HCT116 (cell line): ENCODE results near the gene MT3. TPM values are rescaled to one million over a fixed set of nuclear protein-coding genes. Genes with fewer than 3 reads are reported as not detected.
A peak's percentile ranks its signal among the peaks of the same experiment; 100 is the strongest.

Experiments
- ATAC-seq: fragments of 200-7000 bp; cut with Tn5 transposase; 2 replicates; pipeline ENCODE4 v1.9.1; 2020; ENCODE audit warnings: mild to moderate bottlenecking, moderate library complexity
- BruUV-seq: library from RNA; stranded (reverse); fragments of 400-500 nt; replicated peaks from 2 replicates; lab custom pipeline; 2021; lab: Mats Ljungman, UMichigan
- CTCF ChIA-PET: fragments of 300-600 bp; sonication (Branson Sonifier 250); formaldehyde crosslinking; loops from one replicate; lab custom pipeline; 2021; ENCODE audit warnings: antibody characterized with exemption; lab: Charles Lee
- POLR2A ChIA-PET: fragments of 300-600, 350-600 bp; sonication (Branson Sonifier 250); formaldehyde crosslinking; loops from one replicate; lab custom pipeline; 2021; ENCODE audit warnings: antibody characterized with exemption; lab: Charles Lee
- RAD21 ChIA-PET, 2 experiments: fragments of 300-600 bp; sonication (Branson Sonifier 250); formaldehyde crosslinking; loops; one replicate each; lab custom pipeline; 2023; ENCODE audit warnings: low total read pairs in 2 of 2; ENCODE audit not compliant: uncharacterized antibody in 2 of 2, unreplicated experiment in 2 of 2, low non-redundant PET in 1 of 2; lab: Charles Lee
- DNase-seq: peaks from one replicate; pipeline ENCODE4 v3.0.0-alpha.2; 2010; ENCODE audit warnings: low read depth, low spot score
- H2AFZ ChIP-seq: fragments of 200-600 bp; shearing (Covaris generic), sonication (generic); 2 replicates; pipeline ENCODE4 v1.6.1; 2017; ENCODE audit warnings: low read depth, mixed run types, mixed read lengths, antibody characterized with exemption, low read length; ENCODE audit not compliant: poor library complexity, severe bottlenecking
- H3K27ac ChIP-seq: 2 replicates; pipeline ENCODE4 v1.5.1; 2012; ENCODE audit warnings: low read depth, low read length
- H3K27me3 ChIP-seq: fragments of 200-600 bp; sonication (generic); 2 replicates; pipeline ENCODE4 v1.6.1; 2016; ENCODE audit warnings: mixed run types, low read length, mixed read lengths; ENCODE audit not compliant: insufficient read depth
- H3K36me3 ChIP-seq, 2 experiments: fragments of 200-500 bp in 1 of 2; fragments of 200-600 bp in 1 of 2; sonication (Bioruptor generic) in 1 of 2; sonication (generic) in 1 of 2; 2 replicates each; pipeline versions ENCODE4 v1.5.1 to v1.6.1; 2014 to 2016; ENCODE audit warnings: low read length in 2 of 2, inconsistent platforms in 1 of 2, mixed read lengths in 1 of 2, mixed run types in 1 of 2; ENCODE audit not compliant: insufficient read depth in 2 of 2, control insufficient read depth in 1 of 2
- H3K4me1 ChIP-seq, 2 experiments: fragments of 200-600 bp in 1 of 2; sonication (generic) in 1 of 2; 2 replicates each; pipeline versions ENCODE4 v1.5.1 to v1.6.1; 2012 to 2017; ENCODE audit warnings: low read length in 2 of 2, inconsistent platforms in 1 of 2, mild to moderate bottlenecking in 1 of 2, mixed read lengths in 1 of 2, mixed run types in 1 of 2, moderate library complexity in 1 of 2; ENCODE audit not compliant: insufficient read depth in 2 of 2, control insufficient read depth in 1 of 2
- H3K4me2 ChIP-seq: fragments of 200-600 bp; sonication (generic); 2 replicates; pipeline ENCODE4 v1.6.1; 2017; ENCODE audit warnings: mixed run types, low read length, mixed read lengths
- H3K4me3 ChIP-seq, 2 experiments: fragments of 200-600 bp in 1 of 2; sonication (generic) in 1 of 2; replicated peaks in 1 of 2; 2 replicates each; pipeline ENCODE4 v1.5.1; 2011 to 2016; ENCODE audit warnings: low read length in 2 of 2, control low read depth in 1 of 2, low read depth in 1 of 2, mild to moderate bottlenecking in 1 of 2, mixed read lengths in 1 of 2, mixed run types in 1 of 2
- H3K79me2 ChIP-seq: fragments of 200-600 bp; sonication (generic); 2 replicates; pipeline ENCODE4 v1.6.1; 2017; ENCODE audit warnings: mild to moderate bottlenecking, mixed run types, low read length, moderate library complexity, mixed read lengths; ENCODE audit not compliant: insufficient read depth
- H3K9ac ChIP-seq: fragments of 200-600 bp; sonication (generic); 2 replicates; pipeline ENCODE4 v1.6.1; 2016; ENCODE audit warnings: low read length, mixed read lengths
- H3K9me2 ChIP-seq: fragments of 200-600 bp; sonication (generic), shearing (Covaris generic); 2 replicates; pipeline ENCODE4 v1.6.1; 2017; ENCODE audit warnings: mixed run types, mild to moderate bottlenecking, moderate library complexity; ENCODE audit not compliant: insufficient read depth
- H3K9me3 ChIP-seq, 2 experiments: fragments of 200-500 bp in 1 of 2; fragments of 200-600 bp in 1 of 2; sonication (Bioruptor generic) in 1 of 2; sonication (generic) in 1 of 2; 2 replicates each; pipeline ENCODE4 v1.6.1; 2014 to 2017; ENCODE audit warnings: low read length in 2 of 2, mixed read lengths in 2 of 2, inconsistent platforms in 1 of 2, low read depth in 1 of 2, mild to moderate bottlenecking in 1 of 2, mixed run types in 1 of 2, moderate library complexity in 1 of 2; ENCODE audit not compliant: control insufficient read depth in 1 of 2, insufficient read depth in 1 of 2
- H4K20me1 ChIP-seq: fragments of 200-600 bp; sonication (generic), shearing (Covaris generic); 2 replicates; pipeline ENCODE4 v1.6.1; 2017; ENCODE audit warnings: mixed run types, mild to moderate bottlenecking, moderate library complexity; ENCODE audit not compliant: insufficient read depth
- EGR1 ChIP-seq: IDR thresholded peaks from 2 replicates; pipeline ENCODE4 v1.6.1; 2012; ENCODE audit warnings: low read depth
- FOSL1 ChIP-seq: IDR thresholded peaks from 2 replicates; pipeline ENCODE4 v1.6.1; 2012; ENCODE audit warnings: low read depth
- JUND ChIP-seq: IDR thresholded peaks from 2 replicates; pipeline ENCODE4 v1.6.1; 2012
- MAX ChIP-seq: IDR thresholded peaks from 2 replicates; pipeline ENCODE4 v1.6.1; 2012
- POLR2A ChIP-seq: IDR thresholded peaks from 2 replicates; pipeline ENCODE4 v1.7.0; 2011; ENCODE audit warnings: borderline replicate concordance; ENCODE audit not compliant: insufficient read depth, insufficient read length; ENCODE audit errors: extremely low read depth
- POLR2AphosphoS5 ChIP-seq: IDR thresholded peaks from 2 replicates; pipeline ENCODE4 v1.6.1; 2011; ENCODE audit warnings: mild to moderate bottlenecking, low read depth, low read length, moderate library complexity
- RAD21 ChIP-seq: IDR thresholded peaks from 2 replicates; pipeline ENCODE4 v1.6.1; 2012; ENCODE audit warnings: low read depth, mild to moderate bottlenecking
- SIN3A ChIP-seq: IDR thresholded peaks from 2 replicates; pipeline ENCODE4 v1.6.1; 2012; ENCODE audit warnings: low read depth
- SP1 ChIP-seq: IDR thresholded peaks from 2 replicates; pipeline ENCODE4 v1.6.1; 2012; ENCODE audit warnings: low read depth
- SRF ChIP-seq: IDR thresholded peaks from 2 replicates; pipeline ENCODE4 v1.6.1; 2012; ENCODE audit warnings: low read depth
- TCF7L2 ChIP-seq: IDR thresholded peaks from 2 replicates; pipeline ENCODE4 v1.7.0; 2011; ENCODE audit warnings: borderline replicate concordance, inconsistent platforms; ENCODE audit not compliant: insufficient read depth, insufficient read length; ENCODE audit errors: extremely low read depth
- YY1 ChIP-seq: IDR thresholded peaks from 2 replicates; pipeline ENCODE4 v1.6.1; 2011; ENCODE audit warnings: low read length, low read depth, moderate library complexity, mild to moderate bottlenecking; ENCODE audit not compliant: insufficient replicate concordance; ENCODE audit errors: extremely low read depth
- ZFX ChIP-seq: fragments of 450-650 bp; IDR thresholded peaks from 2 replicates; pipeline ENCODE4 v1.6.1; 2017
- intact Hi-C: fragments of 100-400 bp; cut with micrococcal nuclease; formaldehyde crosslinking; loops from 2 replicates; pipeline ENCODE4 v1.10.0; 2022
- total RNA-seq: library from RNA; stranded (reverse); gene quantifications from one replicate; pipeline ENCODE4 v1.2.1, GENCODE V29; 2021; ENCODE audit not compliant: unreplicated experiment
- TF ChIP-seq, protein P1 (sequence below), 3 experiments: fragments of 200-600 bp in 1 of 3; sonication (generic) in 1 of 3; IDR thresholded peaks in 2 of 3; conservative IDR thresholded peaks in 1 of 3; 2 replicates each; pipeline ENCODE4 v1.5.1; 2012 to 2017; ENCODE audit warnings: low read depth in 2 of 3, low read length in 2 of 3, antibody characterized with exemption in 1 of 3, borderline replicate concordance in 1 of 3, control low read depth in 1 of 3, mild to moderate bottlenecking in 1 of 3, mixed read lengths in 1 of 3, mixed run types in 1 of 3, moderate library complexity in 1 of 3; ENCODE audit not compliant: insufficient read depth in 1 of 3
- TF ChIP-seq, protein P2 (sequence below): IDR thresholded peaks from 2 replicates; pipeline ENCODE4 v1.6.1; 2011; ENCODE audit warnings: mild to moderate bottlenecking, low read length, moderate library complexity; ENCODE audit not compliant: insufficient replicate concordance; ENCODE audit errors: extremely low read depth

MT3 gene
- total RNA-seq, 1 experiment from 2014 or later: not detected

- intact Hi-C loops: loop anchor here (1.0 to 5.0 kb wide), 2 partner anchors 17 to 57 kb away; partner anchors contain the start of genes MT1X and MT2A
Observed at GRCh38 chr16:56625140-56625942, 36.0 kb downstream of the MT3 start, which contains the start of gene MT1E. MT1E (plus strand) TSS chr16:56625781; CDS start chr16:56625852, 71 bp downstream.

More at GRCh38 chr16:56625140-56625942, 36.0 kb downstream of the MT3 start, which contains the start of gene MT1E:
- CTCF ChIA-PET: interaction anchor here (0.6 to 2.8 kb wide), 6 partner anchors 12 to 78 kb away, joined by 3 to 7 read pairs (median 3); no protein-coding TSS in a partner anchor
- ATAC-seq (peak; percentile 86), DNase-seq (peak; percentile 77)
- TF ChIP-seq YY1: peak; percentile 57
- peak; percentile 100 for TF ChIP-seq POLR2AphosphoS5
- peak; percentile 51; the same call in 1 of the 2 replicates for TF ChIP-seq MAX
- TF ChIP-seq ZFX: peak; percentile 54
- TF ChIP-seq RAD21: no peak
- TF ChIP-seq SRF: no peak
- TF ChIP-seq EGR1: no peak
- no peak for TF ChIP-seq JUND
- TF ChIP-seq SP1: peak; percentile 57
- no peak for TF ChIP-seq FOSL1
- peak; percentile 32 for TF ChIP-seq TCF7L2
- peak; percentile 79 for TF ChIP-seq SIN3A
- peak; percentile 98 for TF ChIP-seq POLR2A
- TF ChIP-seq, protein P1, sequence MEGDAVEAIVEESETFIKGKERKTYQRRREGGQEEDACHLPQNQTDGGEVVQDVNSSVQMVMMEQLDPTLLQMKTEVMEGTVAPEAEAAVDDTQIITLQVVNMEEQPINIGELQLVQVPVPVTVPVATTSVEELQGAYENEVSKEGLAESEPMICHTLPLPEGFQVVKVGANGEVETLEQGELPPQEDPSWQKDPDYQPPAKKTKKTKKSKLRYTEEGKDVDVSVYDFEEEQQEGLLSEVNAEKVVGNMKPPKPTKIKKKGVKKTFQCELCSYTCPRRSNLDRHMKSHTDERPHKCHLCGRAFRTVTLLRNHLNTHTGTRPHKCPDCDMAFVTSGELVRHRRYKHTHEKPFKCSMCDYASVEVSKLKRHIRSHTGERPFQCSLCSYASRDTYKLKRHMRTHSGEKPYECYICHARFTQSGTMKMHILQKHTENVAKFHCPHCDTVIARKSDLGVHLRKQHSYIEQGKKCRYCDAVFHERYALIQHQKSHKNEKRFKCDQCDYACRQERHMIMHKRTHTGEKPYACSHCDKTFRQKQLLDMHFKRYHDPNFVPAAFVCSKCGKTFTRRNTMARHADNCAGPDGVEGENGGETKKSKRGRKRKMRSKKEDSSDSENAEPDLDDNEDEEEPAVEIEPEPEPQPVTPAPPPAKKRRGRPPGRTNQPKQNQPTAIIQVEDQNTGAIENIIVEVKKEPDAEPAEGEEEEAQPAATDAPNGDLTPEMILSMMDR (IDR thresholded peaks at IDR 0.05 in 2 of 3, conservative IDR thresholded peaks at IDR 0.05 in 1 of 3; ENCODE audit: borderline replicate concordance in 1 of 3, insufficient read depth in 1 of 3, low read depth in 2 of 3, low read length in 2 of 3): no peak
- TF ChIP-seq, protein P2, sequence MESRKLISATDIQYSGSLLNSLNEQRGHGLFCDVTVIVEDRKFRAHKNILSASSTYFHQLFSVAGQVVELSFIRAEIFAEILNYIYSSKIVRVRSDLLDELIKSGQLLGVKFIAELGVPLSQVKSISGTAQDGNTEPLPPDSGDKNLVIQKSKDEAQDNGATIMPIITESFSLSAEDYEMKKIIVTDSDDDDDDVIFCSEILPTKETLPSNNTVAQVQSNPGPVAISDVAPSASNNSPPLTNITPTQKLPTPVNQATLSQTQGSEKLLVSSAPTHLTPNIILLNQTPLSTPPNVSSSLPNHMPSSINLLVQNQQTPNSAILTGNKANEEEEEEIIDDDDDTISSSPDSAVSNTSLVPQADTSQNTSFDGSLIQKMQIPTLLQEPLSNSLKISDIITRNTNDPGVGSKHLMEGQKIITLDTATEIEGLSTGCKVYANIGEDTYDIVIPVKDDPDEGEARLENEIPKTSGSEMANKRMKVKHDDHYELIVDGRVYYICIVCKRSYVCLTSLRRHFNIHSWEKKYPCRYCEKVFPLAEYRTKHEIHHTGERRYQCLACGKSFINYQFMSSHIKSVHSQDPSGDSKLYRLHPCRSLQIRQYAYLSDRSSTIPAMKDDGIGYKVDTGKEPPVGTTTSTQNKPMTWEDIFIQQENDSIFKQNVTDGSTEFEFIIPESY: peak; percentile 13
- Histone ChIP-seq H3K4me1 (peaks cover 12 to 43% of the 10 kb centered on the region in 2 experiments), H3K9me2 (no peaks in the 10 kb centered on the region), H3K36me3 (no peaks in the 10 kb centered on the region), H3K79me2 (peaks cover 12% of the 10 kb centered on the region), H3K9ac (peak within 1 kb of the TSS; percentile 87), H2AFZ (no peak within 1 kb of the TSS), H3K4me3 (peak within 1 kb of the TSS; percentile 66 to 72), H3K27ac (peak within 1 kb of the TSS; percentile 97), H3K4me2 (peak within 1 kb of the TSS; percentile 88), H4K20me1 (no peaks in the 10 kb centered on the region), H3K27me3 (no peaks in the 10 kb centered on the region), H3K9me3 (no peaks in the 10 kb centered on the region)
- RAD21 ChIA-PET: interaction anchor here (0.7 to 2.7 kb wide), 11 partner anchors 14 to 77 kb away, joined by 3 to 7 read pairs (median 4); partner anchors contain the start of gene MT2A (in 1 of the 2)
- TSS peak; percentile 95 for BruUV-seq
- POLR2A ChIA-PET: interaction anchor here (0.8 to 9.4 kb wide), 20 partner anchors 8 to 306 kb away, joined by 3 to 344 read pairs (median 4); partner anchors contain the start of genes MT1F, MT1X, MT2A and NUDT21
